H9 (cell line): ENCODE data around the gene ARID3C. TPM values are rescaled to one million over a fixed set of nuclear protein-coding genes. Genes with fewer than 3 reads are reported as not detected.
A peak's percentile ranks its signal among the peaks of the same experiment; 100 is the strongest.

ENCODE experiments used
- DNase-seq: peaks from one replicate; pipeline ENCODE4 v3.0.0-alpha.2; 2017
- H2AFZ ChIP-seq: one replicate; pipeline ENCODE4 v1.6.1; 2013; ENCODE audit warnings: mild to moderate bottlenecking, low read length, control low read depth, moderate library complexity
- H2AK5ac ChIP-seq: 2 replicates; pipeline ENCODE4 v1.6.1; 2013; ENCODE audit warnings: low read length, control low read depth, mixed read lengths; ENCODE audit not compliant: insufficient read length
- H2BK120ac ChIP-seq: one replicate; pipeline ENCODE4 v1.6.1; 2013; ENCODE audit warnings: low read depth, mild to moderate bottlenecking, low read length, control low read depth, inconsistent platforms; ENCODE audit not compliant: poor library complexity, severe bottlenecking
- H2BK12ac ChIP-seq: 2 replicates; pipeline ENCODE4 v1.6.1; 2013; ENCODE audit warnings: low read length, control low read depth, mixed read lengths, low read depth; ENCODE audit not compliant: insufficient read length
- H2BK15ac ChIP-seq: 2 replicates; pipeline ENCODE4 v1.6.1; 2013; ENCODE audit warnings: low read depth, low read length, control low read depth
- H2BK20ac ChIP-seq: one replicate; pipeline ENCODE4 v1.6.1; 2013; ENCODE audit warnings: low read depth, mild to moderate bottlenecking, low read length, control low read depth, inconsistent platforms; ENCODE audit not compliant: poor library complexity, severe bottlenecking
- H2BK5ac ChIP-seq: 2 replicates; pipeline ENCODE4 v1.6.1; 2013; ENCODE audit warnings: low read length, control low read depth, mixed read lengths; ENCODE audit not compliant: insufficient read length
- H3K14ac ChIP-seq: 2 replicates; pipeline ENCODE4 v1.6.1; 2013; ENCODE audit warnings: low read length, control low read depth; ENCODE audit not compliant: insufficient read depth
- H3K18ac ChIP-seq: 2 replicates; pipeline ENCODE4 v1.6.1; 2013; ENCODE audit warnings: low read depth, mild to moderate bottlenecking, mixed read lengths, low read length, control low read depth; ENCODE audit not compliant: insufficient read length
- H3K23ac ChIP-seq: 2 replicates; pipeline ENCODE4 v1.6.1; 2013; ENCODE audit warnings: low read length, control low read depth, mixed read lengths, low read depth; ENCODE audit not compliant: insufficient read length
- H3K23me2 ChIP-seq: 2 replicates; pipeline ENCODE4 v1.6.1; 2013; ENCODE audit warnings: low read depth, mild to moderate bottlenecking, mixed read lengths, low read length, control low read depth; ENCODE audit not compliant: insufficient read length, poor library complexity, severe bottlenecking
- H3K27ac ChIP-seq: 2 replicates; pipeline ENCODE4 v1.5.1; 2013; ENCODE audit warnings: low read length, control low read depth, mixed read lengths, low read depth; ENCODE audit not compliant: insufficient read length
- H3K27me3 ChIP-seq: 2 replicates; pipeline ENCODE4 v1.6.1; 2013; ENCODE audit warnings: low read length, control low read depth, inconsistent platforms; ENCODE audit not compliant: insufficient read depth
- H3K4ac ChIP-seq: 2 replicates; pipeline ENCODE4 v1.6.1; 2013; ENCODE audit warnings: low read depth, mild to moderate bottlenecking, control low read depth, inconsistent platforms, low read length, moderate library complexity
- H3K4me1 ChIP-seq: 2 replicates; pipeline ENCODE4 v1.6.1; 2013; ENCODE audit warnings: low read length, control low read depth, inconsistent platforms; ENCODE audit not compliant: insufficient read depth
- H3K4me2 ChIP-seq: 2 replicates; pipeline ENCODE4 v1.6.1; 2013; ENCODE audit warnings: low read length, control low read depth, mixed read lengths; ENCODE audit not compliant: insufficient read length, insufficient read depth
- H3K56ac ChIP-seq: 2 replicates; pipeline ENCODE4 v1.6.1; 2013; ENCODE audit warnings: low read depth, mild to moderate bottlenecking, mixed read lengths, low read length, control low read depth; ENCODE audit not compliant: insufficient read length
- H3K79me1 ChIP-seq: 2 replicates; pipeline ENCODE4 v1.6.1; 2013; ENCODE audit warnings: low read depth, mild to moderate bottlenecking, moderate library complexity, low read length, control low read depth, inconsistent platforms; ENCODE audit not compliant: insufficient read depth, poor library complexity, severe bottlenecking
- H3K79me2 ChIP-seq: 2 replicates; pipeline ENCODE4 v1.6.1; 2013; ENCODE audit warnings: low read length, control low read depth, inconsistent platforms; ENCODE audit not compliant: insufficient read depth
- H3K9ac ChIP-seq: 2 replicates; pipeline ENCODE4 v1.6.1; 2013; ENCODE audit warnings: low read length, control low read depth, mixed read lengths; ENCODE audit not compliant: insufficient read length; ENCODE audit errors: extremely low read depth
- H3K9me3 ChIP-seq: one replicate; pipeline ENCODE4 v1.6.1; 2013; ENCODE audit warnings: low read depth, low read length, inconsistent platforms; ENCODE audit not compliant: control insufficient read depth
- H3T11ph ChIP-seq: one replicate; pipeline ENCODE4 v1.6.1; 2013; ENCODE audit warnings: mild to moderate bottlenecking, low read length, control low read depth, inconsistent platforms
- H4K20me1 ChIP-seq: one replicate; pipeline ENCODE4 v1.6.1; 2013; ENCODE audit not compliant: control insufficient read depth, insufficient read length, insufficient read depth
- H4K5ac ChIP-seq: 2 replicates; pipeline ENCODE4 v1.6.1; 2013; ENCODE audit warnings: low read depth, mild to moderate bottlenecking, mixed read lengths, low read length, control low read depth; ENCODE audit not compliant: insufficient read length
- H4K8ac ChIP-seq: replicated peaks from 2 replicates; pipeline ENCODE4 v1.6.1; 2013; ENCODE audit warnings: low read length, control low read depth, mixed read lengths, low read depth; ENCODE audit not compliant: insufficient read length
- H4K91ac ChIP-seq: 2 replicates; pipeline ENCODE4 v1.6.1; 2013; ENCODE audit warnings: low read depth, mild to moderate bottlenecking, moderate library complexity, mixed read lengths, low read length, control low read depth; ENCODE audit not compliant: insufficient read length
- H3K27ac Mint-ChIP-seq, 3 experiments: 2 replicates in 2 of 3; 3 replicates in 1 of 3; pipeline ENCODE4 v1.8.0; 2020 to 2021; ENCODE audit warnings: mixed read lengths in 3 of 3, mild to moderate bottlenecking in 1 of 3, moderate library complexity in 1 of 3
- H3K27me3 Mint-ChIP-seq: 2 replicates; pipeline ENCODE4 v1.8.0; 2021; ENCODE audit warnings: low read depth, mild to moderate bottlenecking, moderate library complexity, mixed read lengths
- H3K36me3 Mint-ChIP-seq, 3 experiments: 2 replicates in 2 of 3; 3 replicates in 1 of 3; pipeline ENCODE4 v1.8.0; 2020 to 2021; ENCODE audit warnings: low read depth in 3 of 3, mixed read lengths in 3 of 3; ENCODE audit not compliant: insufficient read depth in 1 of 3
- H3K4me1 Mint-ChIP-seq, 2 experiments: 2 replicates each; pipeline ENCODE4 v1.8.0; 2020; ENCODE audit warnings: mixed read lengths in 2 of 2
- H3K4me3 Mint-ChIP-seq, 2 experiments: 2 replicates in 1 of 2; 3 replicates in 1 of 2; pipeline ENCODE4 v1.8.0; 2020 to 2021; ENCODE audit warnings: mild to moderate bottlenecking in 2 of 2, mixed read lengths in 2 of 2, moderate library complexity in 1 of 2
- H3K9me3 Mint-ChIP-seq, 2 experiments: 2 replicates in 1 of 2; 3 replicates in 1 of 2; pipeline ENCODE4 v1.8.0; 2020; ENCODE audit warnings: mild to moderate bottlenecking in 2 of 2, mixed read lengths in 2 of 2, moderate library complexity in 1 of 2
- WGBS: extraction: QIAGEN DNeasy Blood & Tissue Kit; methylation state at CpG from one replicate; pipeline ENCODE4 v1.1.7; 2013; ENCODE audit warnings: missing lambda C conversion rate, low lambda C conversion rate, mixed read lengths; ENCODE audit not compliant: insufficient read length; ENCODE audit errors: extremely low coverage; 5-methylcytosine and 5-hydroxymethylcytosine counted together
- total RNA-seq: library from RNA; stranded (reverse); gene quantifications from 2 replicates; pipeline ENCODE4 v1.2.1, GENCODE V29; 2021
- TF ChIP-seq, protein P1 (sequence below): fragments of 200-600 bp; sonication (generic); conservative IDR thresholded peaks from 3 replicates; pipeline ENCODE4 v1.8.0; 2021; ENCODE audit warnings: antibody characterized with exemption, mild to moderate bottlenecking

Gene ARID3C
- total RNA-seq, 1 experiment from 2014 or later = not detected

DNA sequence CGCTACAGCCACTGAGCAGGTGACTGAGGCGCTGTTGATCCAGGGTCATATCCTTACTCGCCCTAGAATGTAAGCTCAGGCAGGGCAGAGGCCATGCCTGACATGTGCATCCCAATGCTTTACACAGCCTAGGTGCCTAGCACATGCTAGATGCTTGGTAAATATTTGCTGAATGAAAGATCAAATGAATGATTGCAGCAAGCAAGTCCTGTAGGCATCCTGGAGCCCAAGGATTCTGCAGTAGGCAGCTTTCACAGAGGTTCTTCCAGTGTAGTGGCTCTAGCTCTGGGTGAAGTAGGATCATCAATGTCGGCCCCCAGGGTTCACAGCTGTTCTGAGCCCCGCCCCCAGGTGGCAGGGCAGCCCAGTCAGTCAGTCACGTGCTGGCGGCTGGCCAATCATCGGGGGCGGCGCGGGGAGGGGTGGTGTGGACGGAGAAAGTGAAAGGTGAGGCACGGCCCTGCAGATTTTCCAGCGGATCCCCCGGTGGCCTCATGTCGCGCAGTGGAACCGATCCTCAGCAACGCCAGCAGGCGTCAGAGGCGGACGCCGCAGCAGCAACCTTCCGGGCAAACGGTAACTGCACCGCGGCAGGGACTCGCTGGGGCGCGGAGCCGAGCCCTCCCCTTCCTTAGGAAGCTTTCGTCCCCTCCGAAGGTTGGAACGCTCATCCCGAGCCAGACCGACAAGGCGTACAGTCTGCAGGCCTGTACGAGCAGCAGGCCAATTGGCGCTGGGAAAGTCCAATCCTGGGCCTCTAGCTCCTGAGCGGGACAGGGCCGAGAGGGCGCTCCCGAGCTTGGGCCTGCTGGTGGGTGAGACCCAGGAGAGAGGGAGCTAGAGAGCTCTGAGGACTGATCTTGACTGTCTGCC lies 17.6 kb upstream of the ARID3C start, which contains the start of gene GALT:
TSS of gene GALT (plus strand) at position 465 of the 873 bp plus-strand sequence. CDS start at position 495, 30 bp downstream.
- Histone ChIP-seq H3K56ac (no peak within 1 kb of the TSS), H3K79me1 (no peaks in the 10 kb centered on the region), H4K91ac (no peak within 1 kb of the TSS), H3K23ac (no peak within 1 kb of the TSS), H3K27me3 (no peaks in the 10 kb centered on the region), H4K20me1 (no peaks in the 10 kb centered on the region), H2BK15ac (no peak within 1 kb of the TSS), H3T11ph (no peak within 1 kb of the TSS), H3K18ac (peak within 1 kb of the TSS; percentile 31), H2BK5ac (no peak within 1 kb of the TSS), H2BK120ac (no peak within 1 kb of the TSS), H3K4ac (no peak within 1 kb of the TSS), H2BK12ac (no peak within 1 kb of the TSS), H3K23me2 (peaks cover 9% of the 10 kb centered on the region), H2AFZ (no peak within 1 kb of the TSS), H4K8ac (no peak within 1 kb of the TSS), H3K9me3 (no peaks in the 10 kb centered on the region), H3K14ac (peak within 1 kb of the TSS; percentile 41), H3K9ac (peak within 1 kb of the TSS; percentile 28), H2AK5ac (no peak within 1 kb of the TSS), H2BK20ac (no peak within 1 kb of the TSS), H3K79me2 (peaks cover 2% of the 10 kb centered on the region; the same call in 1 of the 2 replicates), H3K27ac (no peak within 1 kb of the TSS), H4K5ac (no peak within 1 kb of the TSS), H3K4me2 (peak within 1 kb of the TSS; percentile 94), H3K4me1 (peaks cover 10% of the 10 kb centered on the region; the same call in 1 of the 2 replicates)
- Mint-ChIP-seq H3K4me1 (peaks cover 31 to 38% of the 10 kb centered on the region in 2 experiments), H3K9me3 (no peaks in the 10 kb centered on the region), H3K27me3 (no peaks in the 10 kb centered on the region; the same call in 1 of the 2 replicates), H3K27ac (peak within 1 kb of the TSS; percentile 11 to 94 (median 66); a peak in 4 of 7 replicates), H3K4me3 (peak within 1 kb of the TSS; percentile 85 to 93), H3K36me3 (peaks cover 17 to 28% (median 24%) of the 10 kb centered on the region in 3 experiments; a peak in 6 of 7 replicates)
- TF ChIP-seq, protein P1, sequence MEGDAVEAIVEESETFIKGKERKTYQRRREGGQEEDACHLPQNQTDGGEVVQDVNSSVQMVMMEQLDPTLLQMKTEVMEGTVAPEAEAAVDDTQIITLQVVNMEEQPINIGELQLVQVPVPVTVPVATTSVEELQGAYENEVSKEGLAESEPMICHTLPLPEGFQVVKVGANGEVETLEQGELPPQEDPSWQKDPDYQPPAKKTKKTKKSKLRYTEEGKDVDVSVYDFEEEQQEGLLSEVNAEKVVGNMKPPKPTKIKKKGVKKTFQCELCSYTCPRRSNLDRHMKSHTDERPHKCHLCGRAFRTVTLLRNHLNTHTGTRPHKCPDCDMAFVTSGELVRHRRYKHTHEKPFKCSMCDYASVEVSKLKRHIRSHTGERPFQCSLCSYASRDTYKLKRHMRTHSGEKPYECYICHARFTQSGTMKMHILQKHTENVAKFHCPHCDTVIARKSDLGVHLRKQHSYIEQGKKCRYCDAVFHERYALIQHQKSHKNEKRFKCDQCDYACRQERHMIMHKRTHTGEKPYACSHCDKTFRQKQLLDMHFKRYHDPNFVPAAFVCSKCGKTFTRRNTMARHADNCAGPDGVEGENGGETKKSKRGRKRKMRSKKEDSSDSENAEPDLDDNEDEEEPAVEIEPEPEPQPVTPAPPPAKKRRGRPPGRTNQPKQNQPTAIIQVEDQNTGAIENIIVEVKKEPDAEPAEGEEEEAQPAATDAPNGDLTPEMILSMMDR = peak; percentile 55; the same call in 2 of the 3 replicates
- DNase-seq = peak; percentile 96
- WGBS = no CpG with 5 or more reads among the region's 43 CpGs
